Endothelial cell of umbilical vein (primary cell): Measurements from ENCODE around the gene MAST1. TPM values are rescaled to one million over a fixed set of nuclear protein-coding genes. Genes with fewer than 3 reads are reported as not detected.

Source experiments
- BruUV-seq: library from RNA; stranded (reverse); fragments of 400-500 nt; replicated peaks from 2 replicates; lab custom pipeline; 2021; lab: Mats Ljungman, UMichigan
- CTCF ChIA-PET: fragments of 300-600, 350-600 bp; sonication (Branson Sonifier 250); formaldehyde crosslinking; loops from one replicate; lab custom pipeline; 2021; ENCODE audit warnings: antibody characterized with exemption, inconsistent platforms; lab: Charles Lee
- POLR2A ChIA-PET: fragments of 300-600, 350-600 bp; sonication (Branson Sonifier 250); formaldehyde crosslinking; loops from one replicate; lab custom pipeline; 2021; ENCODE audit warnings: antibody characterized with exemption, inconsistent platforms; lab: Charles Lee
- DNase-seq: peaks from one replicate; pipeline ENCODE4 v3.0.0-alpha.2; 2011; ENCODE audit warnings: low read depth, low spot score
- FAIRE-seq: peaks from 2 replicates; lab custom pipeline; 2011; peaks lifted over from hg19 to GRCh38; lab: Jason Lieb, UNC
- H2AFZ ChIP-seq: 2 replicates; pipeline ENCODE4 v1.6.0; 2012; ENCODE audit warnings: low read depth, low read length, control low read depth, inconsistent platforms
- H3K27ac ChIP-seq: 2 replicates; pipeline ENCODE4 v1.5.1; 2011; ENCODE audit warnings: low read depth, mild to moderate bottlenecking, control low read depth, low read length, moderate library complexity; ENCODE audit not compliant: insufficient read depth
- H3K27me3 ChIP-seq, 2 experiments: 2 replicates each; pipeline versions ENCODE4 v1.6.0 to v1.6.1; 2011; ENCODE audit warnings: low read length in 2 of 2, mixed read lengths in 1 of 2; ENCODE audit not compliant: control insufficient read depth in 2 of 2, insufficient read depth in 2 of 2
- H3K36me3 ChIP-seq, 2 experiments: 2 replicates in 1 of 2; 3 replicates in 1 of 2; pipeline ENCODE4 v1.5.1; 2011; ENCODE audit warnings: low read length in 2 of 2, mild to moderate bottlenecking in 1 of 2, moderate library complexity in 1 of 2; ENCODE audit not compliant: control insufficient read depth in 2 of 2, insufficient read depth in 2 of 2; ENCODE audit errors: extremely low read depth in 1 of 2
- H3K4me1 ChIP-seq: 3 replicates; pipeline ENCODE4 v1.5.1; 2011; ENCODE audit warnings: mild to moderate bottlenecking, low read length; ENCODE audit not compliant: control insufficient read depth, insufficient read depth; ENCODE audit errors: extremely low read depth
- H3K4me2 ChIP-seq: 2 replicates; pipeline ENCODE4 v1.6.1; 2011; ENCODE audit warnings: low read length, control low read depth, mixed read lengths; ENCODE audit not compliant: insufficient read depth
- H3K4me3 ChIP-seq, 3 experiments: fragments of 200-600 bp in 1 of 3; sonication (generic), shearing (Covaris generic) in 1 of 3; replicated peaks in 1 of 3; 2 replicates each; pipeline ENCODE4 v1.5.1; 2011 to 2016; ENCODE audit warnings: control low read depth in 3 of 3, low read length in 3 of 3, mild to moderate bottlenecking in 2 of 3, inconsistent platforms in 1 of 3, low read depth in 1 of 3, moderate library complexity in 1 of 3; ENCODE audit not compliant: insufficient read depth in 1 of 3
- H3K79me2 ChIP-seq: 2 replicates; pipeline ENCODE4 v1.6.0; 2012; ENCODE audit warnings: low read length, inconsistent platforms; ENCODE audit not compliant: control insufficient read depth, insufficient read depth
- H3K9ac ChIP-seq: replicated peaks from 2 replicates; pipeline ENCODE3; 2011; ENCODE audit warnings: low read length, control low read depth; ENCODE audit not compliant: insufficient read depth; ENCODE audit errors: extremely low read depth
- H3K9me1 ChIP-seq: replicated peaks from 3 replicates; pipeline ENCODE4 v1.6.0; 2011; ENCODE audit warnings: mild to moderate bottlenecking, low read length; ENCODE audit not compliant: control insufficient read depth, insufficient read depth; ENCODE audit errors: extremely low read depth
- H3K9me3 ChIP-seq: replicated peaks from 2 replicates; pipeline ENCODE4 v1.5.1; 2012; ENCODE audit warnings: low read length, inconsistent platforms; ENCODE audit not compliant: control insufficient read depth, insufficient read depth
- H4K20me1 ChIP-seq: replicated peaks from 2 replicates; pipeline ENCODE3; 2011; ENCODE audit warnings: mild to moderate bottlenecking, low read length; ENCODE audit not compliant: control insufficient read depth, insufficient read depth; ENCODE audit errors: extremely low read depth
- CTCF ChIP-seq, 2 donors: IDR thresholded peaks; 1 replicate in 1 of 2; 2 replicates in 1 of 2; pipeline ENCODE4 v1.5.1; 2011; ENCODE audit warnings: low read length in 2 of 2, mild to moderate bottlenecking in 2 of 2, moderate library complexity in 2 of 2, control low read depth in 1 of 2, inconsistent platforms in 1 of 2, low read depth in 1 of 2; ENCODE audit not compliant: insufficient read depth in 1 of 2; ENCODE audit errors: extremely low read depth in 1 of 2
- EZH2 ChIP-seq: IDR thresholded peaks from 2 replicates; pipeline ENCODE4 v1.6.1; 2012; ENCODE audit warnings: borderline replicate concordance, low read depth, mild to moderate bottlenecking, moderate library complexity, low read length, inconsistent platforms; ENCODE audit not compliant: severe bottlenecking
- FOS ChIP-seq: IDR thresholded peaks from 2 replicates; pipeline ENCODE4 v1.6.1; 2011; ENCODE audit warnings: mild to moderate bottlenecking, low read length, moderate library complexity, borderline replicate concordance; ENCODE audit not compliant: insufficient read depth
- GATA2 ChIP-seq: IDR thresholded peaks from 2 replicates; pipeline ENCODE4 v1.7.0; 2011; ENCODE audit warnings: low read depth, mild to moderate bottlenecking, moderate library complexity, mixed read lengths, low read length; ENCODE audit not compliant: insufficient read length, insufficient read depth
- JUN ChIP-seq: IDR thresholded peaks from 2 replicates; pipeline ENCODE4 v1.6.1; 2011; ENCODE audit warnings: borderline replicate concordance, low read depth; ENCODE audit not compliant: insufficient read length, insufficient read depth
- MAX ChIP-seq: IDR thresholded peaks from 2 replicates; pipeline ENCODE4 v1.6.1; 2011; ENCODE audit not compliant: insufficient read depth, insufficient read length
- MYC ChIP-seq: IDR thresholded peaks from one replicate; pipeline ENCODE4 v1.6.1; 2011; ENCODE audit warnings: mild to moderate bottlenecking, low read depth, low read length
- POLR2A ChIP-seq: IDR thresholded peaks from 2 replicates; pipeline ENCODE4 v1.6.1; 2012; ENCODE audit warnings: low read depth, mild to moderate bottlenecking, control low read depth, low read length
- POLR2AphosphoS5 ChIP-seq: IDR thresholded peaks from 2 replicates; pipeline ENCODE4 v1.6.1; 2012; ENCODE audit warnings: low read depth, mild to moderate bottlenecking, control low read depth, low read length, moderate library complexity; ENCODE audit not compliant: insufficient read depth
- dilution Hi-C: fragments of 300-500 bp; cut with MboI; formaldehyde crosslinking; loops from one replicate; pipeline ENCODE4 v1.15.0; 2019; ENCODE audit warnings: low sequenced_read_pairs; ENCODE audit not compliant: extremely low pct_ligation_motif_present
- intact Hi-C: fragments of 100-400 bp; cut with micrococcal nuclease; formaldehyde crosslinking; loops from one replicate; pipeline ENCODE4 v1.10.0; 2022
- polyA plus RNA-seq, 4 experiments: library from polyadenylated mRNA; depleted of rRNA in 3 of 4; stranded (reverse) in 3 of 4; unstranded in 1 of 4; fragments of >200 nt; gene quantifications; 2 replicates each; pipeline versions ENCODE4 v1.2.1 to v1.2.3, GENCODE V29; 2011 to 2012; ENCODE audit warnings: missing spikeins in 1 of 4
- total RNA-seq: library from RNA; stranded (reverse); gene quantifications from 2 replicates; pipeline ENCODE4 v1.2.3, GENCODE V29; 2021

The MAST1 gene
- total and polyA plus RNA-seq, 2 donors (not counting 3 experiments of a cell fraction or from before 2014, with no cell fraction given): 0.13 to 0.46 TPM

GRCh38 chr19:12802267-12803106 lies 35.8 kb upstream of the MAST1 start:
- peak overlapping the region in 2 of 3 experiments; percentile 64 to 72 for H3K4me3 ChIP-seq
- FAIRE-seq (peak; percentile 33), DNase-seq (no peak)
- no peaks in the 10 kb centered on the region for H4K20me1 ChIP-seq
- H3K4me2 ChIP-seq: peak overlapping the region; percentile 35
- TF ChIP-seq JUN (no peak), CTCF (IDR thresholded peaks at IDR 0.05; ENCODE audit: extremely low read depth in 1 of 2, insufficient read depth in 1 of 2, low read depth in 1 of 2, low read length in 2 of 2) (no peak), MYC (no peak), POLR2AphosphoS5 (no peak), FOS (no peak), MAX (no peak), GATA2 (no peak), POLR2A (no peak), EZH2 (no peak)
- intact Hi-C loops: no loop called here
- dilution Hi-C loops: no loop called here
- no peaks in the 10 kb centered on the region for H3K9me1 ChIP-seq
- no peaks in the 10 kb centered on the region for H3K9me3 ChIP-seq
- H3K27me3 ChIP-seq: no peaks in the 10 kb centered on the region
- CTCF ChIA-PET: interaction anchor here (1.0 to 13.8 kb wide), 4 partner anchors 17 to 45 kb away, joined by 3 to 524 read pairs (median 208); partner anchors contain the start of gene HOOK2
- no peak overlapping the region for H3K9ac ChIP-seq
- POLR2A ChIA-PET: interaction anchor here (1.2 kb wide), 1 partner anchor 11 kb away, joined by 3 read pairs; the partner anchor contains the start of gene JUNB
- no peak overlapping the region for H3K27ac ChIP-seq
- H3K4me1 ChIP-seq: peaks cover 22% of the 10 kb centered on the region
- peaks cover 0 to 12% of the 10 kb centered on the region in 2 experiments for H3K36me3 ChIP-seq
- no TSS peak for BruUV-seq
- H2AFZ ChIP-seq: peak overlapping the region; percentile 63
- H3K79me2 ChIP-seq: peaks cover 14% of the 10 kb centered on the region
